ENCODE data around the gene LYPD6.
A peak's percentile ranks its signal among the peaks of the same experiment; 100 is the strongest.

The LYPD6 gene

DNA sequence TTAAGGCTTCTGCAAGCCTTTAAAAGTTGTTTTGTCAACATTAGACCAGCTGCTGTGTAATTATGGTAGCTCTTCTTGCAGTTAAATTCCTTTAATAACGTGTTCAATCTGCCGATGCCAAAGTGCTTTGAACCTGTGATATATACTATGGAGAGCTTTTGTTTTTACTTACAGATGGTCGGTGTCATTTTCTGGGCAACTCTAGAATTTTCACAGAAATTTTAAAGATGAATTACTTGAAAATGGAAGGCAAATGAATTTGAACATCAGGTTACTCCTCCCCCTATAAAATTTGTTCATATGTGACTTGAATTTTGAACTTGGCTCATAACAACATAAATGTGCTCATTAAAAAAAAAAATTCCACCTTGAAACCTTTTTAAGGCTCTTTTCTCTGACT, 23.0 kb downstream of the LYPD6 start:
- no peak for DNase-seq

GRCh38 chr2:149355716-149356422, 25.5 kb downstream of the LYPD6 start:
- no peak for DNase-seq

- no peak for DNase-seq
Observed at GRCh38 chr2:149357058-149357457, 26.7 kb downstream of the LYPD6 start.

DNA sequence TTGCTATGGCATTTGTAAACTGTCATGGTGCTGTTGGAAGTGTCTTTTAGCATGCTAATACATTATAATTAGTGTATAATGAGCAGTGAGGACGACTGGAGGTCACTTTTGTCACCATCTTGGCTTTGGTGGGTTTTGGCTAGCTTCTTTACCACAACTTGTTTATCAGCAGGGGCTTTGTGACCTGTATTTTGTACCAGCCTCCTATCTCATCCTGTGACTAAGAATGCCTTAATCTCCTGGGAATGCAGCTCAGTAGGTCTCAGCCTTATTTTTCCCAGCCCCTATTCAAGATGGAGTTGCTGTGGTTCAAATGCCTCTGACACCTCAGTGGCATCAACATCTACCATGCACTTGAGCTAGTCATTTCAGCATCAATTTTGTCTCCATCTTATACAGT, 29.7 kb downstream of the LYPD6 start:
- no peak for DNase-seq

- no peak for DNase-seq
Observed at GRCh38 chr2:149363958-149364357, 33.6 kb downstream of the LYPD6 start.

DNA sequence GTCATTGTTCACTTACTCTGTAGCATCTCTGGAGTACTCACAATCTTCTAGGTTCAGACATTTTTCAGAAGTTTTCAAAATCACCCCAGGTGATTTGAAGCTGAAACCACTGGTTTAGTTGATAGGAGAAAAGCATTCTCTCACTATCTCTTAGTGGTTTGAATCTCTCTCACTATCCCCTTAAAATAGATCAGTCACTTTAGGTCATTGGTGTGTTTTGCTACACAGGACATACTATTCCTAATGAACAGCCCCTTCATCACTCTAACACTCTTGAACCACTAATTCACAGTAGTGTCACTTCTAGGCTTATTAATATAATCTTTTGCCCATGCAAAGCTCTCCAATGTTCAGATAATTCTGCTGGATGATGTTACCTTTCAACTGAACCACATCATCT, 34.5 kb downstream of the LYPD6 start:
- DNase-seq, result no peak

DNA sequence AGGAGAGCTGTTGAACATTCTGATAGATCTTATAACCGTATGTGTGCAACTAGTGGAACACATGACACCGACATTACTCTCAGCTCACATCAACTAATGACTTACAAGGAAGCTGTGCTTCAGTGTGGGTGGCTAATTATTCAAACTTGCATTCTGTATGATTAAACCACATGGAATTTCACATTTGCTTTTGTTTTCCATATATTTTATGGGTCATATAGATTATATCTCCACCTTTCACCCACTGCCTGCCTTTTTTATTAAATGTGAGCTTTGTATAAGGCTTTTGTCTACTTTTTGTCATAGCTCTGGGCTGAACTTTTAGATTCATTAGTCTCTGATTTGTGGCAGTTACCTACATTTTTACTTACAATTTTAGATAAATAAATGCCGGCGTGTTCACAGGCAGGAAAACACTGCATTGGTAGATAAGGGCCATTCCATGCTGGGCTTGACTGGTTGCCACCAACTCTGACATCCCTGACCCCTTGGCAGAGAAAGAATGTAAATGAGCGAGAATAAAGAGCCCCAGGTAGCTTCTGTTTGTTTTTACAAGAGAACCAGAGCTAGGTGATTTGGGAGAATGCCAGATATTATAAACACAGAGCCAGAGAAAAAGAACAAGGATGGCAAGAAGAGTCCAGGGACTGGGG, 35.7 kb downstream of the LYPD6 start:
- DNase-seq, result no peak

GRCh38 chr2:149370061-149370775, 39.8 kb downstream of the LYPD6 start:
- no peak for DNase-seq

GRCh38 chr2:149371476-149371875, 41.1 kb downstream of the LYPD6 start:
- DNase-seq, result no peak

DNA sequence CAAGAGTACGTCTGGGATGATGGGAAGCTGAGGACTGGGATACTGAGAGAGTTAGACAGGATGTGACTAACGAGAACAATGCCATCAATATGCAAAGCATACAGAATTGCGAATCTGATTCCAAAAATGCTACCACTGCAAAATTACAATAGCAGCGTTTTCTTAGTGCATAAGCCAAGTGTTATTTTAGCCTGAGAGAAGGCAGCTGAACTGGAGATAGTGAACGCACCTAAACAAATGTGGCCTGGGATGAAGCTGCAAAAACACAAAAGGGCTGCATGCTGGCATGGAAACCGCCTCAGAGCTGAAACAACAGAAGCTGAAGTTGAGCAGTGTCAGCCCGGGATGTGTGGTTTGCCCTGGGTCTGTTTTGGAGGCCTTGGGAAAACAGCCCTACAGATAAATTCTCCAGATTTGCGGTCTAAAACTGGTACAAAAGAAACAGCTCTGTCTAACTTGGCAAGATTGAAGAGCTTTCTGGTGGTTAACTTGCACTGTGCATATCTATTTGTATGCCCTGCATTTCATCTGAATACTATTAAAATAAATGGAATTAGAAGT, 45.5 kb downstream of the LYPD6 start:
- DNase-seq, result no peak

GRCh38 chr2:149380205-149380604, 49.8 kb downstream of the LYPD6 start:
- DNase-seq, result no peak

- no peak for DNase-seq
Observed at GRCh38 chr2:149383340-149383739, 53.0 kb downstream of the LYPD6 start.

- no peak for DNase-seq
Observed at GRCh38 chr2:149385350-149385749, 55.0 kb downstream of the LYPD6 start.

- no peak for DNase-seq
Observed at GRCh38 chr2:149387411-149387810, 57.0 kb downstream of the LYPD6 start.

GRCh38 chr2:149388120-149388816, 57.9 kb downstream of the LYPD6 start:
- DNase-seq, result peak; percentile 1

GRCh38 chr2:149389506-149390167, 59.2 kb downstream of the LYPD6 start:
- DNase-seq, result no peak

GRCh38 chr2:149393614-149394013, 63.2 kb downstream of the LYPD6 start:
- DNase-seq, result no peak

GRCh38 chr2:149394864-149395263, 64.5 kb downstream of the LYPD6 start:
- no peak for DNase-seq

- DNase-seq, result no peak
Observed at GRCh38 chr2:149399934-149400615, 69.7 kb downstream of the LYPD6 start.

DNA sequence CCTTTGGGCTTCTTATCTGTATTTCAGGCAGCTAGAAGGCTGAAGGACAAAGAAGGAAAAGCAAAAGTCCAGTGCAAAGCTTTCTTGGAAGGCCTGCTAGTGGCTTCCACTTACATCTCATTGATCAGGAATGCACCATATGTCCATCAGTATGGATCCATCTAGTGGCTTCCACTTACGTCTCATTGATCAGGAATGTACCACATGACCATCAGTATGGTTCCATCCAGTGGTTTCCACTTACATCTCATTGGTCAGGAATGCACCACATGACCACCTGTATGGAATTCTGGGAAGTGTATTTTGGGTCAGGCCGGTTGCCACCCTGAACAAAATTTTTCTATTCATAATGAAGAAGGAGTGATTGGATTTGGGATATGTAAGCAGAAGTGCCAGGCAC, 70.6 kb downstream of the LYPD6 start:
- no peak for DNase-seq

- DNase-seq, result no peak
Observed at GRCh38 chr2:149409506-149409905, 79.1 kb downstream of the LYPD6 start.

All from hematopoietic multipotent progenitor cell treated with erythropoietin and hydrocortisone succinate and interleukin-3 and kit ligand, for 6 days (in vitro differentiated cells).